ENCODE results near the gene DDX19B. TPM values are rescaled to one million over a fixed set of nuclear protein-coding genes. Genes with fewer than 3 reads are reported as not detected.

The DDX19B gene
- total and polyA plus RNA-seq, 10 donors = 17.5 to 35.3 (median 27.3) TPM

- WGBS, 5 donors = 87 to 100% (median 95%) methylated on average over 10 of the region's 10 CpGs
- TF ChIP-seq POLR2AphosphoS5 (IDR thresholded peaks at IDR 0.05) (no peak), POLR2A (IDR thresholded peaks at IDR 0.05) (no peak), CTCF (IDR thresholded peaks at IDR 0.05 in 8 of 11, conservative IDR thresholded peaks at IDR 0.05 in 3 of 11) (no peak)
- intact Hi-C loops (cut with DNase I; ENCODE audit: low total_unique reads) = no loop called here
- Histone ChIP-seq H3K4me1 (peaks cover 0 to 10% (median 2%) of the 10 kb centered on the region in 6 donors), H3K27me3 (replicated peaks in 1 of 7) (no peaks in the 10 kb centered on the region), H3K36me3 (peaks cover 0 to 98% (median 75%) of the 10 kb centered on the region in 6 donors), H3K4me3 (no peak overlapping the region), H3K9me3 (no peaks in the 10 kb centered on the region), H3K27ac (no peak overlapping the region)
- no peak for DNase-seq
These were observed 71.9 kb downstream of the DDX19B start for GRCh38 chr16:70370924-70371323.

- 95 to 97% (median 96%) methylated on average over 22 of the region's 22 CpGs for WGBS, 5 donors
- H3K9me3 ChIP-seq = no peaks in the 10 kb centered on the region
- TF ChIP-seq CTCF (IDR thresholded peaks at IDR 0.05 in 8 of 11, conservative IDR thresholded peaks at IDR 0.05 in 3 of 11) = no peak
- peak in 1 of 3 donors; percentile 45 for TF ChIP-seq POLR2AphosphoS5 (IDR thresholded peaks at IDR 0.05)
- H3K27ac ChIP-seq = no peak overlapping the region
- intact Hi-C loops (cut with DNase I; ENCODE audit: low total_unique reads) = no loop called here
- peaks cover 0 to 10% (median 2%) of the 10 kb centered on the region in 6 donors for H3K4me1 ChIP-seq
- DNase-seq = no peak
- H3K4me3 ChIP-seq = no peak overlapping the region
- peaks cover 0 to 98% (median 62%) of the 10 kb centered on the region in 6 donors for H3K36me3 ChIP-seq
- H3K27me3 ChIP-seq (replicated peaks in 1 of 7) = no peaks in the 10 kb centered on the region
These were observed 74.1 kb downstream of the DDX19B start for GRCh38 chr16:70372921-70373728.

GRCh38 chr16:70374213-70374612 is 75.2 kb downstream of the DDX19B start:
- Histone ChIP-seq H3K27me3 (replicated peaks in 1 of 7) (no peaks in the 10 kb centered on the region), H3K4me3 (no peak overlapping the region), H3K27ac (no peak overlapping the region), H3K36me3 (peaks cover 0 to 98% (median 55%) of the 10 kb centered on the region in 6 donors), H3K4me1 (peaks cover under 1 to 19% (median 3%) of the 10 kb centered on the region in 6 donors), H3K9me3 (no peaks in the 10 kb centered on the region)
- WGBS, 5 donors = 92 to 97% (median 94%) methylated on average over 8 of the region's 8 CpGs
- intact Hi-C loops (cut with DNase I; ENCODE audit: low total_unique reads) = no loop called here
- DNase-seq = no peak
- TF ChIP-seq POLR2AphosphoS5 (IDR thresholded peaks at IDR 0.05) (no peak), POLR2A (IDR thresholded peaks at IDR 0.05) (no peak), CTCF (IDR thresholded peaks at IDR 0.05 in 8 of 11, conservative IDR thresholded peaks at IDR 0.05 in 3 of 11) (no peak)
